Tibial nerve (tissue), 3 donors: ENCODE results near the gene DPYSL4.

ENCODE experiments used
- CTCF ChIP-seq, 5 experiments: fragments of 200-600 bp in 3 of 5; fragments of 450-650 bp in 2 of 5; sonication (generic) in 3 of 5; IDR thresholded peaks; one replicate each; pipeline ENCODE4 v1.5.1; 2016 to 2019; ENCODE audit warnings: antibody characterized with exemption in 5 of 5, mild to moderate bottlenecking in 3 of 5, moderate library complexity in 2 of 5
- POLR2A ChIP-seq, 2 donors: fragments of 450-650 bp; IDR thresholded peaks; one replicate each; pipeline ENCODE4 v1.6.1; 2017; ENCODE audit warnings: antibody characterized with exemption in 2 of 2, mild to moderate bottlenecking in 2 of 2, moderate library complexity in 2 of 2

DNA sequence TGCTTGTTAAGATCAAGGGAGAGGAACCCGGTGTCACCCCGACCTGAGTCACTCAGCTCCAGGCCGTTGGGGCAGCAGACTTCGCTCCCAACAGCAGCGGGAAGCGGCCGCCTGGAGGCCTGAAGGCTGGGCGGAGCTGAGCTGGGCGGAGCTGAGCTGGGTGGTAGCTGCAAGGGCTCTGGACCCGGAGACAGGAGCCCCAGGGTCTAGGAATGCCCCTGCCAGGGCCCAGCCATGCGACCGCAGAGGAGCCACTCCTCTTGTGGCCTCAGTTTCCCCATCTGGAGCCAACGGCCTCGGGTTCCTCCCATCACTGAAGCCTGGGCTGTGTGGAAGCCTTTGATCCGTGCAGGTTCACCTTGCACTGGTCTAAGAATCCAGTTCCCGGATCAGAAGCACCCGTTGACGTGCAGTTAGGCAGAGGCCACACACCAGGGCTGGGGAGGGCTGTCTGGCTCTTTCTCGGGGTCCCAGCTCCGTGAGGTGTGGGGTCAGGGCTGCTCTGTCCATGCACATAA is 21.9 kb upstream of the DPYSL4 start:
- no peak for TF ChIP-seq CTCF (IDR thresholded peaks at IDR 0.05)
- TF ChIP-seq POLR2A (IDR thresholded peaks at IDR 0.05) = no peak
